Raji (cell line): ENCODE measurements around the gene TEAD3.
A peak's percentile ranks its signal among the peaks of the same experiment; 100 is the strongest.

Experiments used
- POLR2A ChIP-seq: IDR thresholded peaks from 2 replicates; pipeline ENCODE4 v1.6.1; 2011; ENCODE audit warnings: low read depth, low read length, control low read depth; ENCODE audit not compliant: insufficient read depth

TEAD3 gene

DNA sequence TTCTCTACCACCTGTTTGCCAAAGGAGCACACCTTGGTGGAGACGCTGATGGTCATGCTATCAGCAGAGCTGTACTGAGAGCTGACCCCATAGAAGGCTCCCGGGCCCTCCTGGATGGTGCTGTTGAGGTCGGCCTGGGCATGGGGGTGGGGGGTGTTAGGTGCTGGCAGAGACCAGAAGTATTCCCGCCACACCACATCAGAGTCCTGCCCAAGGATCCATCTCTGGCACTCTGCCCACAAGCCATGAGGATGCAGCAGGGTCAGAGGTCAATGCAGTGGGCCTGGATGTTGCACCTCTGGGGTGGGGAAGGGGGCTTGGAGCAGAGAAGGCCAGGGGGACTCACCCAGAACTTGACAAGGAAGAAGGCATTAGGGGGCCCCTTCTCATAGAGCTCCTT is 21.3 kb downstream of the TEAD3 start:
- no peak for TF ChIP-seq POLR2A

DNA sequence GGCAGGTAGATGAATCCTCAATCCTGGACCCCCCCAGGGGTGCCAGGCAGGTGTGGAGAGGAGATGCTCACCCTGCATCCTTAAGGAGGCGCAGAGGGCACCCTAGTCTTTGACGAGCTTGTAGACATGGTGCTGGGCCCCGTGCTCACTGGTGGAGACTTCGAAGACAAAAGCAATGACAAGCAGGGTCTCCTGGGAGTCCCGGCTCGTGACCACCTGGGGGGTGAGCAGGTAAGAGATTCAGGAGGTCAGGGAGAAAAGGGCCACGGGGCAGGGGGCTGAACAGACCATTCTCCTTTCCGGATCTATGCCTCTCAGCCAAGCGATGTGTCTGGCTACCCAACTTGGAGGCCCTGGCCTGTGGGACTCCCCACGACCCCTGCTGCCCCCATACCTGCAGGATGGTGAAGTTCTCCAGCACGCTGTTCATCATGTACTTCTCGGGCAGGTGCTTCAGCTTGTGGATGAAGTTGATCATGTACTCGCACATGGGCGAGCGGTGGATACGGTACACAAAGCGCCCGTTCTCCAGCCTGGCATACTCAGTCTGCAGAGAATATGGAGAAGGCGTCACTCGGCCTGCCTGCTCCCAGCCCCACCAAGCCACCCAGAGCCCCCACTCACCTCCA is 21.8 kb downstream of the TEAD3 start:
- no peak for TF ChIP-seq POLR2A

DNA sequence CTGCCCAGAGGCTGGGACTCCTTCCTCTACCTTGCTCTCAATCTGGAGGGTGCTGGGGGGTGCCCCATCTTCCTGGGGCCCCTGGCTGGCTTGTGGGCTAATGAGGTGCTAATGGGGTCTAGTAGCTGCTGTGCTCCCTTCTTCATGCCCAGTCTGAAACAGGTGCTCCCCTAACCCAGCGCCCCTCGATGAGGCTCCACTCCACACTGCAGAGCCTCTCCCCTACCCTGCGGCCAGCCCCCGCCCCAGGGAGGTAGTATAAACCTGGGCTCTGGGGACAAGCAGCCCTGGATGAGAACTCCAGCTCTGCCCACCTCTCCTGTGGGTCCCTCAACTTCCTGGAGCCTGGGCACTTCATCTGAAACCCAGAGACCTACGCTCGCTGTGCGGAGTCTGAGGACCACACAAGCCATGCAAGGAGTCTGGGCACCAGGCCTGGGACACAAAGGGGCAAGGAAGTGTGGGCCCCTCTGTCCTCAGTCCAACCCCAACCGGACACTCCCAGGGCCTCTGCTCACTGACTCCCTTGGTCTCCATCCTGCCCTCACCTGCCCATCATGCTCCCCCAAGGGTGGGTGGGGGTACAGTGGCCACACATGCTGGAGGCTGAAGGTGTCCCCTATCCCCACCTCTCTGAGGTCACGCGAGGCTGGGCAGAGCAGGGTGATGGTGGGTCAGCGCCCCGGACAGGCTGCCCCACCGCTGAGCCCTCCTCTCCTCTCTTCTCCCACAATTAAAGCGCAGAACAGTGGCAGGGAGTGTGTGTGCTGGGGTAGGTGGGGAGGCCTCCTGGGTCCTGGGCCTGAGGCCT is 22.5 kb downstream of the TEAD3 start:
- peak; percentile 47; the same call in 1 of the 2 replicates for TF ChIP-seq POLR2A

DNA sequence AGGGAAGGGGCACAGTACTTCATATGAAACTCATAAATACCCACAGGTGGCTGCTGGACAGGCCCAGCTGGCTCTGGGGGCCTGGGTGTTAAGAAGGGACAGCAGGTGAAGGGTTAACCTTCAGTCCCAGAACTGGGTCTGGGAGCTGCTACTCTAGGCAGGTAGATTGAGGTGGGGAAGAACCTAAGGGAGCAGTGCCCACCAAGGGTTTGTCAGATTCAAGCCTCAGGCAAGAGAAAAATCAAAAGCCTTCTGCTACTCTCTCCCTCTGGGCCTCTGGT is 23.1 kb downstream of the TEAD3 start:
- TF ChIP-seq POLR2A: no peak

DNA sequence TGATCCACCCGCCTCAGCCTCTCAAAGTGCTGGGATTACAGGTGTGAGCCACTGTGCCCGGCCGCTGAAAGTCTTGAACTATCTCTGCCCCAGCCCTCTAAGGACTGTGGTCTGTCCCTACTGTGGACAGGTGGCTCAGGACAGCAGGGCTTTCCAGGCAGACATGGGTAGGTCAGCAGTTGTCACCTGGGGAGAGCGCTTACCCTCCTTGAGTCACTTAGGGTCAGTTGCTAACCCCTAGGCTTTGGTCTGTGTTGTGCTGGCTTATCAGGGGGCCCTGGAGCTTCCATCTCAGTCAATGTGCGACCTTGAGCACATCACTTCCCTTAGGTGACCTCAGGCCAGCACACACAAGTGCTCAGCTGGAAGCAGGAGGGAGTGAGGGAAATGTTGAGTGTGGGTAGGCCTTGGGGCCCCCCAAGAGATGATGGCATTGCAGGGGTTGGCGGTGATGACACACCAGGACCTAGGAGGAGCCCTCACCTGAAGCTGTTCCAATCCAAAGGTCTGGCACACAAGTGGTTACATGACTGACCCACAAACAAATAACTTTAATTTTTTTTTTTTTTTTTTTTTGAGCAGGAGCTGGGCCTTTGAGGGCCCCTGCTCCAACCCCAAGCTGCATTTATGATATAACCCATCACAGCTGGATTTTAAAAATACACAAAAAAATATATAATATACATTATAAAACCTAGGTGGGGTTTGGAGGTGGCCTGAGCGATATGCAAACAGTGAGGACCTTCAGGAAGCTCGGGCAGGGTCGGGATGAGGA is 23.6 kb downstream of the TEAD3 start:
- peak; percentile 35; the same call in 1 of the 2 replicates for TF ChIP-seq POLR2A

DNA sequence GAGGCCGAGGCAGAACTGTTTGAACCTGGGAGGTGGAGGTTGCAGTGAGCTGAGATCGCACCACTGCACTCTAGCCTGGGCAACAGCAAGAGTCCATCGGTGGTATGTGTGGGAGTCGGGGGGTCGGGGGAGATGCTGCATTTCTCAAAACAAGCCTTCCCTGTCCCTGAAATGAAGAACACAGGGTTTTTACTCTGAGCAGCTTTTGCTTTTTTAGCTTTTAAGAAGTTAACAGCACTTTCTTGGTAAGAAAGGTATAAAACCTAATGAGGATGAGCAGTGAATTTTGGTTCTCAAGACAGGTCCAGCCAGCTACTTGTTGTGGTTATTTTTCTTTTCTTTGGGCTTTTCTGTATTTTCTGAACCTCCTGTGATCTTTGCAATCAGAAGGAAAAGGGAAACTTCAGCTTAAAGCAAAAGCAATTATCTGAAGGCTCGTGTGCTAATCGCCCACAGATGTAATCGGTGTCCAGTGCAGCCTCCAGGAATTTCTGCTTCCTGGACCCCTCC is 25.0 kb downstream of the TEAD3 start:
- no peak for TF ChIP-seq POLR2A

DNA sequence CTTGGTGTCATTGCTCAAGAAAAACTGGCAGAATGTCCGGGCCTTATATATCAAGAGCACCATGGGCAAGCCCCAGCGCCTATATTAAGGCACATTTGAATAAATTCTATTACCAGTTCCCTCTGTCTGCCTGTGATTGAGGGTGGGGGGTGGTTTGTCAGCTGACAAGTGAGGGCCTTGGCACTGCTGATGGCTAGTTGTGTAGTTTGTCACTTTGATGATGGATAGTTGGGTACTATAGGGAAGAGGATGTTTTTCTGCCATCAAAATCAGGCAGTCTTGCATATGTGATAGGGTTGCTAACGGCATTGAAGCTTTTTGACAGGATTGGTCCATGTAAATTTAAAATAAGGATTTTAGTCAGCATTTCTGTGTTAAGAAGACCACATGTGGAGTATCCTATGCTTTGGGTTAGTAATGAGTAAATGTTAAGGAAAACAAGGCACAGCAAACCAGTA is 26.2 kb downstream of the TEAD3 start:
- no peak for TF ChIP-seq POLR2A

DNA sequence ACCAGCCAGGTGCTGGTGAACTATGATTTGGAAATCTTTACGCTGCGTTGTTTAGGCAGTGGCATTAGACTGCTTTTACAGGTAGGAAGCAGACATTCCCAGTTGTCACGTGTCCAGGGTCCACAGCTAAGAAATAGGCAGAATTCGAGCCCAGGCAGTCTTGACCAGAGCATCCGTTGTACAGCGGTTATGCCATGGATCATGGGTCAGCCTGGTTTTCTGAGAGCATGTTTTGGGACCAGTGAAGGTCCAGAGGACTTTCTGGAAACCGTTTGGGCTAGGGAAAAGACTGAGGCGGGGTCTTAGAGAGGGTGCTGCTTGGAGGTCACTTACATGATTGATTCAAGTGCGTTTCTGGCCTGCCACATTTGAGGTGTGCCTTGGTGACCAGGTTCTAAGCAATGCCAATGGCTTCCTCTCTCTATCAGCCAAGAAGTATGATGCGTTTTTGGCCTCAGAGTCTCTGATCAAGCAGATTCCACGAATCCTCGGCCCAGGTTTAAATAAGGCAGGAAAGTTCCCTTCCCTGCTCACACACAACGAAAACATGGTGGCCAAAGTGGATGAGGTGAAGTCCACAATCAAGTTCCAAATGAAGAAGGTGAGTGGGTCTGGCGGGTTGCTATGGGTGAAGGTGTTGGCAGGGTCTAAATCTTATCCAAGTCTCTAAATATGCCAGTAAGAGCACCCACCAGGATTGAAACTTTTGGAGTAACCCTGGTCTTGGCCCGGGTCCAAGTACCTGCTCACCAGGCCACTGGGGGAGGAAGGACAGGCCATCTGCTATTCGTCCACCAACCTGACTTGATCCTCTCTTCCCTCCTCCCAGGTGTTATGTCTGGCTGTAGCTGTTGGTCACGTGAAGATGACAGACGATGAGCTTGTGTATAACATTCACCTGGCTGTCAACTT is 26.9 kb downstream of the TEAD3 start:
- TF ChIP-seq POLR2A: 0 out of 2 replicates have a peak, but pooled peaks have one; percentile 23

DNA sequence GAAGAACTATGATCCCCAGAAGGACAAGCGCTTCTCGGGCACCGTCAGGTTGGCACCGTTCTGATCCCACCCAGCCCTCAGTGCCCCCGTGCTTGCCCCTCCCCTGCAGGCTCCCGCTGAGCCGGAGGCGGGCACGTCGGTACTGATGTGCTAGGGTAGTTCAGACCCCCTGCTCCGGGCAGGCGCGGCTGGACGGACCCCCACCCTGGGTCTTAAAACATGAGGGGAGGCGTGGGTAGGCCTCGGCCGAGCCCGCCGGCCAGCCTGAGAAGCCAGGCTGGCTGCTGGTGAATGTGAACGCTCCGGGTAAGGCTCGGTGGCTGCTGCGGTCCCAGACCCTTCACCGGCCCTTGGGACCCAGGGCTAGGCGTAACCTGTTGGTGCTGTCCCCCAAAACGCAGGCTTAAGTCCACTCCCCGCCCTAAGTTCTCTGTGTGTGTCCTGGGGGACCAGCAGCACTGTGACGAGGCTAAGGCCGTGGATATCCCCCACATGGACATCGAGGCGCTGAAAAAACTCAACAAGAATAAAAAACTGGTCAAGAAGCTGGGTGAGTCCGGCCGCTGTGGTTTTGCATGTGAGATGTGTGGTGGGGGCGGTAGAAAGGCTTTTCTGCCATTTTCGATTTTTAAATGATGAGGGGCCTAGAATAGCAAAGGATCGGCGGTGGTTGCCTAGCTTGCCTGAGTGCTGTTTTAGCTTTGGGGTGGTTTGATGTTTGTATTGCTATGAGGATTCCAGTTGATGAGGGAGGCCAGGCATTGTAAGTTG is 27.7 kb downstream of the TEAD3 start:
- peak; percentile 6; the same call in 1 of the 2 replicates for TF ChIP-seq POLR2A

DNA sequence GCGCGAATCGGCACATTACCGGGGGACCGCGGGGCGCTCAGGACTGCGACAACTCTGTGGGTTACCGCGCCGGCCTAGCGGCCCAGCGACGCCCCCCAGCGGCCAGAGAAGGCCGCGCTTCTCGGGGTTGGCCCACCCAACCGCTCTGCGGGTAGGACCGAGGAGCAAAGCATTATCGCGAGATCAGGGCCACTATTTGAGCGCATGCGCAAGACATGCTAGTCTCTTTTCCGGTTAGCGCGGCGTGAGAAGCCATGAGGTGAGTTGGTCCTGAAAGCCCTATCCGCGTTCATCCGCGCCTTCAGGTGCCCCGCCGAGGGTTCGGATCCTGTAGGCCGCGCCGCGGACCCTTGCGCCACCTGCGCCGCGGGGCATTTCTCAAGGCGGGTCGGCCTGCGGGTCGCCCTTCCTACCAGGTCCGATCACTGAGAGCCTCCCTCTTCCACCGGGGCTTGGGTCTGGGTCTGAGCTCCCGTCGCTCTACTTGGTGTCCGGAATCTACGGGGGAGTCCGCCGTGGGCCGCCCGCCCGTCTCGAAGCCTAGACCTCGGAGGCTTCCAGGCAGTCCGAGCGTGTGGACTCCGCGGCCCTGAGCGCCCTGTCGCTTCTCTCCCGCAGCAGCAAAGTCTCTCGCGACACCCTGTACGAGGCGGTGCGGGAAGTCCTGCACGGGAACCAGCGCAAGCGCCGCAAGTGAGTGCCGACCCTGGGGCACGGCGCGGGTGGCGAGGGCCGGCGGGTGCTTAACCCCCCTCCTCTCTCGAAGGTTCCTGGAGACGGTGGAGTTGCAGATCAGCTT is 28.5 kb downstream of the TEAD3 start, which contains the start of gene RPL10A:
TSS of gene RPL10A (plus strand) at position 221 of the 799 bp plus-strand sequence. CDS start at position 255, 34 bp downstream.
- peak; percentile 100 for TF ChIP-seq POLR2A

DNA sequence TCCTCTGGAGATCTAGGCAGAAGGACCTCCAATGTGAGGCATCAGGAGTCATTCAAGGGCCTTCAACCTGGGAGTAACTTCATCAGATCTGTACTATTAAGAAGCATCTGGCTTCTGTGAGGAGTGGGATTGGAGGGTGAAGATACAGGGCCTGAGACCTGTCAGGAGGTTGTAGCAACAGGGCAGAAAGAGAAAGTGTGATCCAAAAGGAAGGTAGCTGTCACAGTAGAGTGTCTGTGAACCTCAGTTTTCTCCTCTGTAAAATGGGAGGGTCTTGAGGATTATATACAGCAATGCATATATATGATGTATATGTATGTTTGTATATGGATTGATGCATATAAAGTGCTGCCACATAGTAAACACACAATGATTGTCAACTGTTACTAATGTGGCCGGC is 31.2 kb downstream of the TEAD3 start:
- no peak for TF ChIP-seq POLR2A

DNA sequence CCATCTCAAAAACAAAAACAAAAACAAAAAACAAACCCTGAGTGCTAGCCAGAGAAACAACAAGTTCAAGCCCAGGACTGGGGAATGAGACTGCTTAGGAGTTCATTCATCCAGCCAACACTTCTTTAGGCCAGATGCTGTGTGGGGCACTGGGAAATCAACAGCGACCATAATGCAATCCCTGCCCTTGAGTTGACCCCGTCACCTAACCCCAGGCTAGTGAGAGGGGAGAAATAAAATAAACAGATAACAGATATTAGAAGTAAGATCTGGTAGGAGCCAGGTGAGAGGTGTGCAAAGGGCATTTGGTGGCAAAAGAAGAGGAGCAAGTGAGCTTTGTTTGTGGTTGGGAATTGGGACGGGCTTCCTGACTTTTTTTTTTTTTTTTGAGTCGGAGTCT is 33.6 kb downstream of the TEAD3 start:
- TF ChIP-seq POLR2A: no peak

DNA sequence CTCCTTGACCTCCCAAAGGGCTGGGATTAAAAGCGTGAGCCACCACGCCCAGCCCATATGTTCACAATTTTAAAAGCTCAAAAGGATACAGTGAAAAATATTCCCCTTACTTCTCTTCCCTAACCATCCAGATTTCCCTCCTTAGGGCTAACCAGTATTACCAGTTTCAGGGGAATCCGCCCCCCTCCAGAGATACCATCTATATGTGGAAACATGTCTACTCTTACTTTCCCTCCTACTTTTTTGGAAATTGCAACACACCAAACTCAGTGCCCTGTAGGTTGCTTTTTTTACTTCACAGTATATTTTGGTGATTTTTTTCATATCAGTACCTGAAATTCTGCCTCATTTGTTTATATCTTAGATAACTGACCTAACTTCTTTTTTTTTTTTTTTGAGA is 35.6 kb downstream of the TEAD3 start:
- no peak for TF ChIP-seq POLR2A
